Activated T-helper 2 cell treated with anti-CD3 and anti-CD28 coated beads, Interferon-gamma antibody, Interleukin-2, Interleukin-4, amounts not matched to agents 10 μg/mL and 5 μg/mL and 100 μg/mL, durations not matched to agents 14 hours and 24 hours and 36 hours (primary cell): ENCODE measurements around the gene TBC1D7. TPM values are rescaled to one million over a fixed set of nuclear protein-coding genes. Genes with fewer than 3 reads are reported as not detected.

Experiments
- DNase-seq: peaks from one replicate; pipeline ENCODE4 v3.0.0; 2021; ENCODE audit warnings: low spot score
- H3K27ac Mint-ChIP-seq: one replicate; pipeline ENCODE4 v1.8.0; 2021; ENCODE audit warnings: mixed read lengths
- H3K27me3 Mint-ChIP-seq: one replicate; pipeline ENCODE4 v1.8.0; 2021; ENCODE audit warnings: low read depth, mixed read lengths
- H3K36me3 Mint-ChIP-seq: one replicate; pipeline ENCODE4 v1.8.0; 2021; ENCODE audit warnings: low read depth, mixed read lengths
- H3K4me1 Mint-ChIP-seq: one replicate; pipeline ENCODE4 v1.8.0; 2021; ENCODE audit warnings: low read depth, mixed read lengths
- H3K4me3 Mint-ChIP-seq: one replicate; pipeline ENCODE4 v1.8.0; 2021; ENCODE audit warnings: low read depth, mild to moderate bottlenecking, moderate library complexity, mixed read lengths
- H3K9me3 Mint-ChIP-seq: one replicate; pipeline ENCODE4 v1.8.0; 2021; ENCODE audit warnings: mixed read lengths
- intact Hi-C: fragments of 100-400 bp; cut with micrococcal nuclease; formaldehyde crosslinking; loops from one replicate; pipeline ENCODE4 v1.15.1; 2023
- total RNA-seq: library from RNA; stranded (reverse); gene quantifications from 2 replicates; pipeline ENCODE4 v1.2.3, GENCODE V29; 2022

The TBC1D7 gene
- total RNA-seq, 1 donor from 2014 or later, result 23.3 TPM

DNA sequence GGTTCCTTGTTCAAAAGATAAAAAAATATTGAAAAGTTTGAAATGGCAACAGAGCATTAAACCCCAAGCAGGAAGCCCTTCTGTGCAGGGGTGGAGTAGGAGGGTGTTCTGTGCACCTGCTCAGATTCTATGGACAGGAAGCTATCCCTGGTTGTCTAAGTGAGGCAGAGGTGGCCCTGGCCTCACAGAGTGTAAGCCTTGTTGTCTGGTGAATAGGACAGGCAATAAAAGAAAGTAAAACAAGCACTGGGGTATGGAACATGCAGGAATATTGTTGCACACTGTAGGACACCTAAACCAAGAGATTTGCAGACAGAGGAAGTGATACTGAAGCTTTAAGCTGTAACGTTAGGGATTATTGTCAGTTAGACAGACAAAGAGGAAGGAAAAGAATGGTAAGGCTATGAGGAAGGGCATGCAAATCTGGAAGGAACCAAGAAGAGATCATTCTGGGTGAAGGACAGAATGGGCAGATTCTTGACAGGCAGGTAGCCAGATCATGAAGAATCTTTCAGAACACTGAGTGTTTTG lies 66.8 kb downstream of the TBC1D7 start:
- peaks cover 8% of the 10 kb centered on the region for H3K27me3 Mint-ChIP-seq
- no peak overlapping the region for H3K27ac Mint-ChIP-seq
- peaks cover 4% of the 10 kb centered on the region for H3K4me1 Mint-ChIP-seq
- H3K4me3 Mint-ChIP-seq, result no peak overlapping the region
- intact Hi-C loops, result no loop called here
- no peaks in the 10 kb centered on the region for H3K36me3 Mint-ChIP-seq
- no peak for DNase-seq
- peaks cover 3% of the 10 kb centered on the region for H3K9me3 Mint-ChIP-seq

DNA sequence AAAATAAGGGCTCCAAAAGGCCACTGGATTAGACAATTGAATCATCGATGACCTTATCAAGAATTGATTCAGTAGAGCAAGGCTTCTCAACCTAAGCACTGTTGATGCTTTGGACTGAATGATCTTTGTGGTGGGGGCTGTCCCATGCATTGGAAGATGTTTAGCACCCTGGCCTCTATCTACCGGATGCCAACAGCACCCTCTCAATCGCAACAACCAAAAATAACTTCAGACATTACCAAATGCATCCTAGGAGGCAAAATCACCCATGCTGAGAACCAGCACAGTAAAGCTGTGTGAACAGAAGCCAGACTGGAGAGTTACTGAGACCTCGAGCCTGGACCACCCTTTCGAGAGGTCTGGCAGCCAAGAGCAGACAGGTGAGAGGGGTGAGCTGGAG lies 67.5 kb downstream of the TBC1D7 start:
- H3K4me1 Mint-ChIP-seq, result peaks cover 4% of the 10 kb centered on the region
- no peak for DNase-seq
- H3K27ac Mint-ChIP-seq, result no peak overlapping the region
- H3K9me3 Mint-ChIP-seq, result no peaks in the 10 kb centered on the region
- no peaks in the 10 kb centered on the region for H3K36me3 Mint-ChIP-seq
- H3K4me3 Mint-ChIP-seq, result no peak overlapping the region
- peaks cover 8% of the 10 kb centered on the region for H3K27me3 Mint-ChIP-seq
- intact Hi-C loops, result no loop called here

DNA sequence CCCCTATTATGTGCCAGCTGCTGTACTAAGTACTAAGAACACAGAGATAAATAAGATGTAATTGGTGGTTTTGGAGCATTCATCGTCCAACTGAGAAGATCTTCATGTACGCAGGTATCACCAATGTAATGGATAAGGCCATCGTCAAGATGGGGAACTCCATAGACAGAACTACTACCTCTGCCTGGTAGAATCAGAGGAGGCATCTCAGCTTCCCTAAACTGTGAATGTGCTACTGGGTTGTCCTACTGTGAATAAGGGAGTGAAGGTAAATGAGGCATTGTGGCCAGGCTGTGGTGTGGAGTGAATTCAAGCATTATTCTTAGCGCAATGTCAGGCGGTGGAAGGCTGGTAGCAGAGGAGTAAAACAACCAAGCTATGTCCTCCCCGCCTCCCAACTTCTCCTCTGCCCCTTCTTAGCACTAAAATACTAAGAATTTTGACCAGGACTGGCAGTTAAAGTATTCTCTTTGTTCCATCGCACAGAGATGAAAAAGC lies 68.2 kb downstream of the TBC1D7 start:
- Mint-ChIP-seq H3K27me3 (peaks cover 8% of the 10 kb centered on the region), H3K9me3 (no peaks in the 10 kb centered on the region), H3K4me1 (peaks cover 4% of the 10 kb centered on the region), H3K36me3 (no peaks in the 10 kb centered on the region), H3K27ac (no peak overlapping the region), H3K4me3 (no peak overlapping the region)
- DNase-seq, result no peak
- intact Hi-C loops, result no loop called here

DNA sequence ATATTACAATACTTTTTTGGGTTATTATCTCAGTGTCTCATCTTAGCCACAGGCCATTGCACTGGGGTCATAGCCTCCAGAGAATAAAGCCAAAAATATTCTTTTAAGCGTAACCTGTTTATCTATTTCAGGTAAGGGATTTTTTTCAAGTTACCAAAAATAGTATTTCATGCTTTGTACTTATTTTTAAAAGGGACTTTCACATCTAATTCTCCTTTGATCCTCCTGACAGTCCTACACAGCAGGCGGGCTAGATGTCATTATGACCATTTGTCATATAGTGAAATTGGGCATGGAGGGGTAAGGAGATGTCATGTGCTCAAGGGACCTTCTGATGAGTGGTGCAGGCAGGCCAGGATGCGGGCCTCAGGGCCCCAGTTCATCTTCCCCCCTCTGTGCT lies 68.9 kb downstream of the TBC1D7 start:
- Mint-ChIP-seq H3K27ac (no peak overlapping the region), H3K36me3 (no peaks in the 10 kb centered on the region), H3K4me3 (no peak overlapping the region), H3K9me3 (no peaks in the 10 kb centered on the region), H3K4me1 (peaks cover 4% of the 10 kb centered on the region), H3K27me3 (peaks cover 6% of the 10 kb centered on the region)
- intact Hi-C loops, result no loop called here
- DNase-seq, result no peak

DNA sequence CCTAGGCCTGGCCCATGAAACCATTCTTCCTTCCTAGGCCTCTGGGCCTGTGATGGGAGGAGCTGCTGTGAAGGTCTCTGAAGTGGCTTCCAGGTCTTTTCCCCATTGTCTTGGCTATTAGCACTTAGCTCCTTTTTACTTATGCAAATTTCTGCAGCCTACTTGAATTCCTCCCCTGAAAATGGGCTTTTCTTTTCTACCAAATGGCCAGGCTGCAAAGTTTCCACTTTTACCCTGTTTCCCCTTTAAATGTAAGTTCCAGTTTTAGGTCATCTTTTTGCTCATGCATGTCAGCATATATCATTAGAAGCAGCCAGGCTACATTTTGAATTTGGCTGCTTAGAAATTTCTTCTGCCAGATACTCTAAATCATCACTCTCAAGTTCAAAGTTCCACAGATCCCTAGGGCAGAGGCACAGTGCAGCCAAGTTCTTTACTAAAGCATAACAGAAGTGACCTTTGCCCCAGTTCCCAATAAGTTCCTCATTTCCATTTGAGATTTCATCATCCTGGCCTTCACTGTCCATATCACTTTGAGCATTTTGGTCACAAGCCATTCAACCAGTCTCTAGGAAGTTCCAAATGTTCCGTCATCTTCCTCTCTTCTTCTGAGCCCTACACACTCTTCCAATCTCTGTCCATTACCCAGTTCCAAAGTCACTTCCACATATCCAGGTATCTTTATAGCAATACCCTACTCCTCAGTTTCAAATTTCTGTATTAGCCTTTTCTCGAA lies 71.9 kb downstream of the TBC1D7 start:
- peaks cover 1% of the 10 kb centered on the region for H3K4me1 Mint-ChIP-seq
- no peaks in the 10 kb centered on the region for H3K36me3 Mint-ChIP-seq
- H3K27ac Mint-ChIP-seq, result no peak overlapping the region
- no peak overlapping the region for H3K4me3 Mint-ChIP-seq
- no peak for DNase-seq
- H3K27me3 Mint-ChIP-seq, result peaks cover 9% of the 10 kb centered on the region
- intact Hi-C loops, result no loop called here
- H3K9me3 Mint-ChIP-seq, result no peaks in the 10 kb centered on the region

Other genes with a start within 250 kb of the TBC1D7 start
- 4.6 and 4.8 TPM in 2 replicates for gene GFOD1, start 159.1 kb upstream of the TBC1D7 start, total RNA-seq
- gene SIRT5, start 246.1 kb upstream of the TBC1D7 start, total RNA-seq, result 9.0 and 9.3 TPM in 2 replicates